ENCODE measurements around the gene SLC47A2.
"Not testable (repeated sequence)": the region's sequence is repeated elsewhere in the genome, so short reads cannot be mapped to it uniquely, and the experiment has no call there.

The SLC47A2 gene

GRCh38 chr17:19708431-19709175, 7.8 kb downstream of the SLC47A2 start:
- in situ Hi-C loops (cut with MboI; ENCODE audit: low sequenced_read_pairs): no loop called here

- in situ Hi-C loops (cut with MboI; ENCODE audit: low sequenced_read_pairs): no loop called here
Observed at GRCh38 chr17:19707728-19708221, 8.6 kb downstream of the SLC47A2 start.

GRCh38 chr17:19706791-19707727, 9.3 kb downstream of the SLC47A2 start:
- in situ Hi-C loops (cut with MboI; ENCODE audit: low sequenced_read_pairs): no loop called here

- in situ Hi-C loops (cut with MboI; ENCODE audit: low sequenced_read_pairs): no loop called here
Observed at GRCh38 chr17:19705771-19706770, 10.3 kb downstream of the SLC47A2 start.

- in situ Hi-C loops (cut with MboI; ENCODE audit: low sequenced_read_pairs): no loop called here
Observed at GRCh38 chr17:19705201-19705600, 11.2 kb downstream of the SLC47A2 start.

- in situ Hi-C loops (cut with MboI; ENCODE audit: low sequenced_read_pairs): no loop called here
Observed at GRCh38 chr17:19703828-19704613, 12.4 kb downstream of the SLC47A2 start.

GRCh38 chr17:19703106-19703827, 13.1 kb downstream of the SLC47A2 start:
- in situ Hi-C loops (cut with MboI; ENCODE audit: low sequenced_read_pairs): no loop called here

GRCh38 chr17:19702217-19702641, 14.2 kb downstream of the SLC47A2 start:
- in situ Hi-C loops (cut with MboI; ENCODE audit: low sequenced_read_pairs): no loop called here

GRCh38 chr17:19686400-19687090, 29.8 kb downstream of the SLC47A2 start:
- in situ Hi-C loops (cut with MboI; ENCODE audit: low sequenced_read_pairs): no loop called here

GRCh38 chr17:19684909-19685580, 31.3 kb downstream of the SLC47A2 start:
- in situ Hi-C loops (cut with MboI; ENCODE audit: low sequenced_read_pairs): not testable (repeated sequence)

- in situ Hi-C loops (cut with MboI; ENCODE audit: low sequenced_read_pairs): no loop called here
Observed at GRCh38 chr17:19683117-19683516, 33.3 kb downstream of the SLC47A2 start.

- in situ Hi-C loops (cut with MboI; ENCODE audit: low sequenced_read_pairs): no loop called here
Observed at GRCh38 chr17:19678581-19679453, 37.6 kb downstream of the SLC47A2 start.

GRCh38 chr17:19677736-19678379, 38.5 kb downstream of the SLC47A2 start:
- in situ Hi-C loops (cut with MboI; ENCODE audit: low sequenced_read_pairs): no loop called here

- in situ Hi-C loops (cut with MboI; ENCODE audit: low sequenced_read_pairs): no loop called here
Observed at GRCh38 chr17:19676896-19677295, 39.5 kb downstream of the SLC47A2 start.

GRCh38 chr17:19673623-19674022, 42.8 kb downstream of the SLC47A2 start:
- in situ Hi-C loops (cut with MboI; ENCODE audit: low sequenced_read_pairs): no loop called here

GRCh38 chr17:19672009-19672750, 44.2 kb downstream of the SLC47A2 start:
- in situ Hi-C loops (cut with MboI; ENCODE audit: low sequenced_read_pairs): no loop called here

Data from HL-60/S4 (cell line).